AG20443 (cell line): ENCODE data around the gene RAD51B.

ENCODE experiments used
- DNase-seq: peaks from one replicate; pipeline ENCODE4 v3.0.0; 2012; ENCODE audit warnings: low spot score, mixed read lengths

Gene RAD51B

GRCh38 chr14:68363843-68364767, 544.5 kb downstream of the RAD51B start:
- DNase-seq: no peak

- DNase-seq: no peak
Observed at GRCh38 chr14:68364792-68365192, 545.2 kb downstream of the RAD51B start.

GRCh38 chr14:68365228-68365627, 545.6 kb downstream of the RAD51B start:
- peak; percentile 26 for DNase-seq

- no peak for DNase-seq
Observed at GRCh38 chr14:68366656-68367055, 547.1 kb downstream of the RAD51B start.

GRCh38 chr14:68367536-68367935, 548.0 kb downstream of the RAD51B start:
- no peak for DNase-seq

- no peak for DNase-seq
Observed at GRCh38 chr14:68368850-68369249, 549.3 kb downstream of the RAD51B start.

- DNase-seq: no peak
Observed at GRCh38 chr14:68369281-68370056, 549.9 kb downstream of the RAD51B start.

GRCh38 chr14:68370057-68370360, 550.4 kb downstream of the RAD51B start:
- DNase-seq: no peak

- no peak for DNase-seq
Observed at GRCh38 chr14:68372368-68372767, 552.8 kb downstream of the RAD51B start.

- DNase-seq: no peak
Observed at GRCh38 chr14:68373124-68373646, 553.6 kb downstream of the RAD51B start.

- DNase-seq: no peak
Observed at GRCh38 chr14:68373847-68374444, 554.4 kb downstream of the RAD51B start.

- no peak for DNase-seq
Observed at GRCh38 chr14:68374682-68375081, 555.1 kb downstream of the RAD51B start.

GRCh38 chr14:68375376-68375775, 555.8 kb downstream of the RAD51B start:
- DNase-seq: no peak

- no peak for DNase-seq
Observed at GRCh38 chr14:68376067-68376779, 556.6 kb downstream of the RAD51B start.

GRCh38 chr14:68377006-68377405, 557.4 kb downstream of the RAD51B start:
- no peak for DNase-seq

GRCh38 chr14:68377459-68377858, 557.9 kb downstream of the RAD51B start:
- peak; percentile 29 for DNase-seq

- DNase-seq: no peak
Observed at GRCh38 chr14:68379510-68380328, 560.1 kb downstream of the RAD51B start.

- peak; percentile 39 for DNase-seq
Observed at GRCh38 chr14:68380329-68380741, 560.8 kb downstream of the RAD51B start.

- DNase-seq: peak; percentile 58
Observed at GRCh38 chr14:68384335-68384734, 564.8 kb downstream of the RAD51B start.

GRCh38 chr14:68384881-68385280, 565.3 kb downstream of the RAD51B start:
- DNase-seq: no peak

GRCh38 chr14:68386446-68386845, 566.9 kb downstream of the RAD51B start:
- DNase-seq: no peak
